Inferior parietal cortex (tissue), 1 donor: ENCODE results near the gene PCSK5.

Experiments
- DNase-seq: peaks from one replicate; pipeline ENCODE4 v3.0.0-alpha.2; 2016; ENCODE audit errors: extremely low spot score

The PCSK5 gene

DNA sequence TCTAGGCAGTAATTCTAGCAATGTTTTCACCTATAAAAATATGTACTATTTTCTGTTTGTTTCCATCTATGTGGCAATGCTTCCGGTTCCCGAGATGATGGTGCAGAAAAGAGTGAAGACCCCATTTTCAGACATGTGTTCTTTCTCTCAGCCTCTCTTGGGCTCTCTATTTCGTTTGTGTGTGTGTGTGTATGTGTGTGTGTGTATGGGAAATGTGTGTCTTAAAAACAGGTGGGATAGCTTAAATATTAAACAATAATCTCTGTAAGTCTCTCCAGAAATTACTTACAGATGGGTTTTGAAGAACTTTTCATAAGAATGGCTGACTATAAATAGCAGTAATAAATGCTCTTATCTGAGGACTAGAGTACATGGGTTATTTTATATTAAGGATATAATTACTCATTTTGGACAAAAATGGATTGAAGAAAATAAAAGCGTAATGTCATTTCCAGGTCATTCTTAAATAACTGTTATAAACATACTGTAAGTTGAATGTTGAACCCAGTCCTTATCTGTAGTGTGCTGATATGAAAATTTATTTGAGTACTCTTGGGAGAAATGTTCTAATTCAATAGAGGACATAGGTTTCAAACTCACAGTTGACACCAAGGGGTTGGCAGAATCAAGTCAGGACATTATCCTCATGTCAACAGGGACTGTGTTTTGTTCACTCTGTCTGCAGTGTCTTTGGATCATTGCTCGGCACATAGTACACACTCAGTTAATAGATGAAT, 31.1 kb downstream of the PCSK5 start:
- no peak for DNase-seq

DNA sequence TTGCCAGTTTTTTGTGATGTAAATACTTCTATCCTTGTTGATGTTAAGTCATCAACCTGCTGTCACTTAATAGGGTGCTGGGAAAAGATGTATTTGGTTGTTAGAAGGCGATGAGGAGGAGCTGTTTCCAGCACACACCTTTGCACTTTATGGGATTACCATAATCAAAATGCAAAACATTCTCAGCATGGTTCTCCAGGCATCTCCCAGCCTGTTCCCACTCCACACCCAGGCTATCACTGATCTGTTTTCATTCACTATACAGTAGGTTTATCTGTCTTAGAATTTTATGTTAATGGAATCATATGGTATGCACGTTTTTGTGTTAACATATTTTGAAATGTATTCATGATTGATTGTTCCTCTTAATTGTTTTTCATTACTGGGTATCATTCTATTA, 35.9 kb downstream of the PCSK5 start:
- DNase-seq: no peak

DNA sequence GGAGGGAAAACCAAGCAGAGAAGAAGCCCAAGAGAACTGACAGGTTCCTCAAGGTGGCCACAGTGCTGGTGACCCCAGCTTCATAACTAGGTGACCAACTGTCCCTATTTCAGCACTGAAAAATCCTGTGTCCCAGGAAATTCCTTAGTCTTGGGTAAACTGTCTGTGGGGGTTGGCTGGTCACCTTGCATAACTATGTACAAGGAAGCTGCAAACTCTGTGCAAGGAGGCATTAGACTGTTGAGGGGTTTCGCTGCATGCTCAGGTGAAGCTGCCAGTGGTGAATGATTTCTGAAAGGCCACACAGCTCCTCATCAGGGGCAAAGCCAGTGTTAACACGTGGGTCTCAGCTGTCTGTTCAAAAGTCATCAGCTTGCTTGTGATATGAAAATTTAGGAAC, 36.9 kb downstream of the PCSK5 start:
- DNase-seq: no peak

GRCh38 chr9:75930190-75930589, 39.7 kb downstream of the PCSK5 start:
- DNase-seq: no peak

- DNase-seq: no peak
These were observed 40.4 kb downstream of the PCSK5 start for GRCh38 chr9:75930730-75931321.

- DNase-seq: no peak
These were observed 43.5 kb downstream of the PCSK5 start for GRCh38 chr9:75933982-75934381.

- no peak for DNase-seq
These were observed 45.1 kb downstream of the PCSK5 start for GRCh38 chr9:75935591-75935990.

DNA sequence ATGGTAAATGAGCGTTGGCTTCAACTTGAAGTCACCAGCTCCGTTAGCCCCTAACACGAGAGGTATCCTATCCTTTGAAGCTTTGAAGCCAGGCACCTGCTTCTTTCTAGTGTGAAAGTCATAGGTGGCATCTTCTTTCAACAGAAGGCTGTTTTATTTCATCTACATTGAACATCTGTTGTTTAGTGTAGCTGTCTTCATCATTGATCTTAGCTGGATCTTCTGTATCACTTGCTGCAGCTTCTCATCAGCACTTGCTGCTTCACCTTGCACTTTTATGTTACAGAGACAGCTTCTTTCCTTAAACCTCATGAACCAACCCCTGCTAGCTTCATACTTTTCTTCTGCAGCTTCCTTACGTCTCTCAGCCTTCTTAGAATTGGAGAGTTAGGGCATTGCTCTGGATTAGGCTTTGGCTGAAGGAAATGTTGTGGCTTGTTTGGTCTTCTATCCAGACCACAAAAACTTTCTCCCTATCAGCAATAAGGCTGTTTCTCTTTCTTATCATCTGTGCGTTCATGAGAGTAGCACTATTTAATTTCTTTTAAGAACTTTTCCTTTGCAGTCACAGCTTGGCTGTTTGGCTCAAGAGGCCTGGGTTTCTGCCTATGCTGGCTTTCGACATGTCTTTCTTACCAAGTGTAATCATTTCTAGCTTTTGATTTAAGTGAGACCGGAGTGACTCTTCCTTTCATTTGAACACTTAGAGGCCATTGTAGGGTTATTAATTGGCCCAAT, 47.2 kb downstream of the PCSK5 start:
- no peak for DNase-seq

- DNase-seq: no peak
These were observed 48.5 kb downstream of the PCSK5 start for GRCh38 chr9:75938946-75939345.

- no peak for DNase-seq
These were observed 49.2 kb downstream of the PCSK5 start for GRCh38 chr9:75939536-75940111.

GRCh38 chr9:75941066-75941465, 50.6 kb downstream of the PCSK5 start:
- DNase-seq: no peak

DNA sequence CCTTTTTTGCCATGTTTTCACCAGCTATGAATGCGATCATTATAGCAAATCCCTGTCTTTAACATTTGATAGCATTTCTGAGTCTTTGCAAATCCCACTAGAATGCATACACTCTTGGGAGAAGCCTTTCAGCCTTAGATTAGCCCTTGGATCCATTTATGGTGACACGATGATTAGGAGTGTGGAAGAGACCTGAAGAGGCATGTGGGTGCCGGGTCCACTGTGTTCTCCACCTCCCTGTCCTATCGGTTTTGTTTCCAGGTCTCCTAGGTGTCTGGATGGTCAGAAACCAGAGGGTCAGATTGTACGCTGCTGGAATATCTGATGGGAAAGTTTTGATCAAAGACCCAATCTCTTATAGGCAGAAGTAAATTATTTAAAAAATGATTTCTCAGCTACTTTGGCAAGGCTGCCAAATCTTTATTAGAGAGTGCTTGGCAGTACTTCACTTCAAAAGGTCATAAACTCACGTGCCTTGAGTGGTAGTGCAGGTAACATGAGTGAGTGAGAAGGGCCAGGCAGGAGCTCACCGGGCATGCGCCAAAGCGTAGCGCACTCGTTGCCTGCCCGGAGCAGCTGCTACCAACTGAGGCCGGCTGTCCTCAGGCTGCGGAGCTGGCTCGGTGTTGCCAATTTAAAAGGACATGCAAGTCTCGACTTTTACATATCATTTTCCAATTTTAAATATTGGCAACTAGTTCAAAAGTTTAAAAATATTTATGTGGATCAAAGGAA, 51.3 kb downstream of the PCSK5 start:
- no peak for DNase-seq

- no peak for DNase-seq
These were observed 56.3 kb downstream of the PCSK5 start for GRCh38 chr9:75946766-75947165.

DNA sequence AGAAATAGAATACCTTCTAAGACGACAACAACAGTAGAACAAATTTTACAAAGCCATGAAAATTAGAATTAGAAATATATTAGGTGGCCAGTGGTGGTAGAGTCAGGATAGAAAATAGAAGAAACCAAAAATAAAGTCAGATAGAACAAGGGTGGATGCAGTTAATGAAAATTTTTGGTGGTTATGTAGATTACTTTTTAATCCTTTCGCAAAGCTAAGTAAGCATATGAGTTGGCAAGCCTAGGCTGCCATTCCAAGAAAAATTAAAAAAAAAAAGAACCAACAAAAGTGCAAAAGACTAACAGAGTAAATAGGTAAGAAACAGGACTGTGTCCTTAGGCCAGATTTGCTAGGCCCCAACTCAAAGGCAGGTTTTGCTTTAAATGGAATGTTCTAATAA, 56.8 kb downstream of the PCSK5 start:
- DNase-seq: no peak

DNA sequence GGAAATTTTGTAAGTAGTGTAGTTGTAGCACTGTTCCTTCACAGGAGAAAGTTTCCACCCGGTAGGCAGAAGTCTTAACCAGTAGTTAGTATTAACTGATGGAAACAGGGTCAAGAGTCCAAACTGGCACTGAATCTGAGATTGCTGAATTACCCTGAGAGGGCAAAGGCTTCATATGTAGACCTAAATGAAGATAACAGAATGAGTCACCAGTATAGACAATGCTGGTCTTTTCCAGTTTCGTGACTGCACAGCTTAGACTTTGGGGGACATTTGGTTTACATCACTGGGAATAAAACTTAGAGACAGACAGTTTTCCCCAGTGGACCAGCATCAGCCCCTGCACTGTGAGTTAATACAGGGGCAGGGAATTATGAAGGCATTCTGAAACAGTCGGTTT, 60.5 kb downstream of the PCSK5 start:
- DNase-seq: no peak

- no peak for DNase-seq
These were observed 62.7 kb downstream of the PCSK5 start for GRCh38 chr9:75953218-75953617.

GRCh38 chr9:75956161-75956560, 65.7 kb downstream of the PCSK5 start:
- no peak for DNase-seq

DNA sequence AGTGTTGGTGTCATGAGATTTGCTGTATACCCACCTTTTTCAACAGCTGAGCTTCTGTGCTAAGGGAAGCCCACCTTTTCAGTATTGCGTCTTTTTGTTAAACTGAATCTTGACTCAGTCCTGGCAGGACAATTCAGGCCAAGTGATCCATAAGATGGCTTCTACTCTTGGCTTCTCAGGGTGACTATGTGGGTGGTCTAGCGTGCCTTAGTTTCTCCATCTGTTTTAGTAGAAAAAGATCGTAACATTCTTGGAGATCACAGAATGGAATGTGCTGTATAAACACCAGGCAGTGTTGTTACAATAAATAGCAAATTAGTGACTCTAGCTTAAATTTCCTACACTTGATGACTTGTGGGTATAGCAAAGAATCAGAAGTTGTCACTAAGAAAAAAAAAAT, 66.6 kb downstream of the PCSK5 start:
- no peak for DNase-seq

DNA sequence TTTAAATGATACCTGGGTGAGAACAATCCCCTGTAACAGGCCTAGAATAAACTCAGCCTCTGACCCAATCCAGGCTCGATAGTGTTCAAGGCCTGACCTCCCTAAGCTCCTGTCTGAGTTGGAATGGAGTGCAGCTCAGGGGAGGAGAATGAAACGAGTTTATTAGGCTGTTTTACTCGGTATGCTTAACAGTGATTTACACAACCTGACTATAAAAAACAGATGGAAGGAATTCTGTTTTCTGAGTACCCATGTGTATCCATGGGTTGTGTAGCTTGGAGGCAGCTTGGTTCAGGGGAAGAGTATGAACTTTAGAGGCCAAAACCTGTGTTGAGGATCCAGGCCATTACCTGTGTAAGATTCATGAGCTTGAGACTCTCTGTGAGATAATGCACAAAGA, 67.8 kb downstream of the PCSK5 start:
- DNase-seq: no peak

- DNase-seq: no peak
These were observed 70.1 kb downstream of the PCSK5 start for GRCh38 chr9:75960551-75960950.

- DNase-seq: no peak
These were observed 71.7 kb downstream of the PCSK5 start for GRCh38 chr9:75962013-75962661.

- no peak for DNase-seq
These were observed 72.2 kb downstream of the PCSK5 start for GRCh38 chr9:75962662-75963036.
